OCI-LY7 (cell line): ENCODE data around the gene MLST8. TPM values are rescaled to one million over a fixed set of nuclear protein-coding genes. Genes with fewer than 3 reads are reported as not detected.

Experiments used
- BruUV-seq: library from RNA; stranded (reverse); fragments of 400-500 nt; replicated peaks from 2 replicates; lab custom pipeline; 2021; lab: Mats Ljungman, UMichigan
- CTCF ChIA-PET: fragments of 300-600 bp; sonication (Branson Sonifier 250); formaldehyde crosslinking; loops from one replicate; lab custom pipeline; 2022; ENCODE audit warnings: antibody characterized with exemption; ENCODE audit not compliant: unreplicated experiment; lab: Charles Lee
- POLR2A ChIA-PET: fragments of 300-600 bp; sonication (Branson Sonifier 250); formaldehyde crosslinking; loops from one replicate; lab custom pipeline; 2022; ENCODE audit warnings: antibody characterized with exemption; lab: Charles Lee
- DNase-seq: peaks from one replicate; pipeline ENCODE4 v3.0.0-alpha.2; 2015; ENCODE audit warnings: low spot score
- H2AFZ ChIP-seq: fragments of 200-600 bp; sonication (generic), shearing (Covaris generic); 2 replicates; pipeline ENCODE4 v1.6.1; 2014; ENCODE audit warnings: mild to moderate bottlenecking, antibody characterized with exemption, low read length, moderate library complexity
- H3K27ac ChIP-seq: fragments of 200-600 bp; sonication (generic); 2 replicates; pipeline ENCODE4 v1.5.1; 2014; ENCODE audit warnings: mixed run types, low read depth, mild to moderate bottlenecking, moderate library complexity, low read length, inconsistent platforms; ENCODE audit not compliant: poor library complexity, severe bottlenecking
- H3K36me3 ChIP-seq: fragments of 200-600 bp; sonication (generic); 2 replicates; pipeline ENCODE4 v1.6.1; 2014; ENCODE audit warnings: mild to moderate bottlenecking, antibody characterized with exemption, low read length, moderate library complexity, mixed read lengths; ENCODE audit not compliant: insufficient read depth
- H3K4me1 ChIP-seq: fragments of 200-600 bp; sonication (generic); 2 replicates; pipeline ENCODE4 v1.5.1; 2014; ENCODE audit warnings: mild to moderate bottlenecking, low read length; ENCODE audit not compliant: insufficient read depth, poor library complexity, severe bottlenecking
- H3K4me2 ChIP-seq: fragments of 200-600 bp; sonication (generic); 2 replicates; pipeline ENCODE4 v1.6.1; 2014; ENCODE audit warnings: mild to moderate bottlenecking, low read length
- H3K4me3 ChIP-seq: fragments of 200-600 bp; sonication (generic); 2 replicates; pipeline ENCODE4 v1.5.1; 2014; ENCODE audit warnings: mild to moderate bottlenecking, low read depth, low read length; ENCODE audit not compliant: poor library complexity, severe bottlenecking
- H3K79me2 ChIP-seq: fragments of 200-600 bp; sonication (generic); 2 replicates; pipeline ENCODE4 v1.6.1; 2016; ENCODE audit warnings: low read depth, mild to moderate bottlenecking, low read length, moderate library complexity, mixed read lengths; ENCODE audit not compliant: insufficient read depth
- H3K9me2 ChIP-seq: fragments of 200-600 bp; sonication (generic); 2 replicates; pipeline ENCODE4 v1.6.1; 2016; ENCODE audit warnings: mild to moderate bottlenecking, low read length, mixed read lengths; ENCODE audit not compliant: insufficient read depth
- H3K9me3 ChIP-seq: fragments of 200-600 bp; sonication (generic); 2 replicates; pipeline ENCODE4 v1.6.1; 2014; ENCODE audit warnings: mild to moderate bottlenecking, mixed run types, low read length, mixed read lengths
- H4K20me1 ChIP-seq: fragments of 200-600 bp; sonication (generic); 2 replicates; pipeline ENCODE4 v1.6.1; 2014; ENCODE audit warnings: mild to moderate bottlenecking, antibody characterized with exemption, low read length, moderate library complexity, mixed read lengths; ENCODE audit not compliant: insufficient read depth
- EZH2phosphoT487 ChIP-seq: fragments of 200-600 bp; sonication (generic); IDR thresholded peaks from 2 replicates; pipeline ENCODE4 v1.6.1; 2018; ENCODE audit warnings: low read depth, borderline replicate concordance, mild to moderate bottlenecking, mixed run types, antibody characterized with exemption, low read length, moderate library complexity, mixed read lengths
- intact Hi-C: fragments of 100-400 bp; cut with micrococcal nuclease; formaldehyde crosslinking; loops from one replicate; pipeline ENCODE4 v1.10.0; 2022; ENCODE audit not compliant: unreplicated experiment
- total RNA-seq, 2 experiments: library from RNA; depleted of rRNA in 1 of 2; stranded (reverse); fragments of >200 nt in 1 of 2; shearing (Covaris generic) in 1 of 2; gene quantifications; 2 replicates each; pipeline ENCODE4 v1.2.3, GENCODE V29; 2014 to 2022
- TF ChIP-seq, protein P1 (sequence below): fragments of 200-600 bp; sonication (generic); conservative IDR thresholded peaks from 2 replicates; pipeline ENCODE4 v1.5.1; 2014; ENCODE audit warnings: mild to moderate bottlenecking, antibody characterized with exemption, low read length, moderate library complexity, mixed read lengths

Gene MLST8
- total RNA-seq, 2 experiments from 2014 or later: 65.4 to 71.3 TPM

DNA sequence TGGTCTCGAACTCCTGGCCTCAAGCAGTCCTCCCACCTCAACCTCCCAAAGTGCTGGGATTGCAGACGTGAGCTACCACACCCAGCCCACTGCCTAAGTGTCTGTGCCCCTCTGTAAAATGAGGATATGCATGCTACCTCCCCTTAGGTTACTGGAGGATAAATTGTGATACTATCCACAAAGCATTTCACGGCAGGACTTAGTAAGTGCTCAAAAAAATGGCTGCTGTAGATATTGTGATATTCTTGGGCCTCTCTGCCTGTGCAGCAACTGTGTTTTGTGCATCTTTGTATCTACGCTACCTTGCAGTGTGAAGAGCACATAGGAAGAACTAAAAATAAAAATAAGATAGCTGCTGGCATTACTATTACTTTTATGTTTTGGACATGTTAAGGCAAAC is 7.0 kb upstream of the MLST8 start:
- BruUV-seq: no TSS peak
- Histone ChIP-seq H2AFZ (no peak overlapping the region), H3K9me2 (no peaks in the 10 kb centered on the region), H3K36me3 (no peaks in the 10 kb centered on the region), H4K20me1 (no peaks in the 10 kb centered on the region), H3K4me2 (no peak overlapping the region), H3K27ac (no peak overlapping the region), H3K4me1 (no peaks in the 10 kb centered on the region), H3K4me3 (no peak overlapping the region), H3K9me3 (no peaks in the 10 kb centered on the region), H3K79me2 (no peaks in the 10 kb centered on the region)
- CTCF ChIA-PET: no interaction called here
- TF ChIP-seq EZH2phosphoT487: no peak
- TF ChIP-seq, protein P1, sequence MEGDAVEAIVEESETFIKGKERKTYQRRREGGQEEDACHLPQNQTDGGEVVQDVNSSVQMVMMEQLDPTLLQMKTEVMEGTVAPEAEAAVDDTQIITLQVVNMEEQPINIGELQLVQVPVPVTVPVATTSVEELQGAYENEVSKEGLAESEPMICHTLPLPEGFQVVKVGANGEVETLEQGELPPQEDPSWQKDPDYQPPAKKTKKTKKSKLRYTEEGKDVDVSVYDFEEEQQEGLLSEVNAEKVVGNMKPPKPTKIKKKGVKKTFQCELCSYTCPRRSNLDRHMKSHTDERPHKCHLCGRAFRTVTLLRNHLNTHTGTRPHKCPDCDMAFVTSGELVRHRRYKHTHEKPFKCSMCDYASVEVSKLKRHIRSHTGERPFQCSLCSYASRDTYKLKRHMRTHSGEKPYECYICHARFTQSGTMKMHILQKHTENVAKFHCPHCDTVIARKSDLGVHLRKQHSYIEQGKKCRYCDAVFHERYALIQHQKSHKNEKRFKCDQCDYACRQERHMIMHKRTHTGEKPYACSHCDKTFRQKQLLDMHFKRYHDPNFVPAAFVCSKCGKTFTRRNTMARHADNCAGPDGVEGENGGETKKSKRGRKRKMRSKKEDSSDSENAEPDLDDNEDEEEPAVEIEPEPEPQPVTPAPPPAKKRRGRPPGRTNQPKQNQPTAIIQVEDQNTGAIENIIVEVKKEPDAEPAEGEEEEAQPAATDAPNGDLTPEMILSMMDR: no peak
- intact Hi-C loops: no loop called here
- DNase-seq: no peak
- POLR2A ChIA-PET: interaction anchor here (0.6 kb wide), 1 partner anchor 55 kb away, joined by 5 read pairs; no protein-coding TSS in a partner anchor

DNA sequence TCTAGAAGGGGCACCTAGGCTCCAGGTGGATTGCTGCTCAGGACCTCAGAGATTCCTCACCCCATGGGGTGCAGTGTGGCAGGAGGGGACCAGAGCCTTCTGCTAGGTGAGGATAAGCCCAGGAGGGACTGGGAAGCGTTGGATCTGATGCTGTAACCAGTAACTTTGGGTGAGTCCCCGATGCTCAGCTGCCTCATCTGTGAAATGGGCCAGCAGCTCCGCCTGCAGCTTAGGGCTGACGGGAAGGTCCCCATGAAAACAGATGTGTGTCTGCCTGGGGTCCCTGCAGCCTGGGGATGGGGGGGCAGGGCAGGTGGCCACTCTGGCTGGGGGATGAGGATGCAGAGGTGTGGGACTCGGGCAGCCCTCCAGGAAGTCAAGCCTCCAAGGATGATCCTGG is 6.2 kb upstream of the MLST8 start:
- TF ChIP-seq EZH2phosphoT487: no peak
- TF ChIP-seq, protein P1: no peak
- H3K79me2 ChIP-seq: no peaks in the 10 kb centered on the region
- no peaks in the 10 kb centered on the region for H3K9me2 ChIP-seq
- no peaks in the 10 kb centered on the region for H3K9me3 ChIP-seq
- POLR2A ChIA-PET: no interaction called here
- H3K27ac ChIP-seq: no peak overlapping the region
- BruUV-seq: no TSS peak
- no peaks in the 10 kb centered on the region for H3K36me3 ChIP-seq
- DNase-seq: no peak
- intact Hi-C loops: no loop called here
- no peak overlapping the region for H3K4me2 ChIP-seq
- no peaks in the 10 kb centered on the region for H4K20me1 ChIP-seq
- no peaks in the 10 kb centered on the region for H3K4me1 ChIP-seq
- no peak overlapping the region for H2AFZ ChIP-seq
- no peak overlapping the region for H3K4me3 ChIP-seq
- CTCF ChIA-PET: no interaction called here

- intact Hi-C loops: no loop called here
Observed at GRCh38 chr16:2199621-2200139, 5.6 kb upstream of the MLST8 start.

More at GRCh38 chr16:2199621-2200139, 5.6 kb upstream of the MLST8 start:
- Histone ChIP-seq H4K20me1 (no peaks in the 10 kb centered on the region), H3K27ac (no peak overlapping the region), H3K9me2 (no peaks in the 10 kb centered on the region), H2AFZ (no peak overlapping the region), H3K36me3 (no peaks in the 10 kb centered on the region), H3K79me2 (no peaks in the 10 kb centered on the region), H3K4me2 (no peak overlapping the region), H3K4me1 (peaks cover 2% of the 10 kb centered on the region), H3K9me3 (no peaks in the 10 kb centered on the region), H3K4me3 (no peak overlapping the region)
- DNase-seq: no peak
- CTCF ChIA-PET: no interaction called here
- POLR2A ChIA-PET: no interaction called here
- TF ChIP-seq, protein P1: no peak
- no peak for TF ChIP-seq EZH2phosphoT487
- BruUV-seq: no TSS peak
